Activated CD4-positive, alpha-beta T cell treated with anti-CD3 and anti-CD28 coated beads, Interleukin-2, amount 50 U/mL, for 16 hours (primary cell): ENCODE results near the gene KLHL28.
A peak's percentile ranks its signal among the peaks of the same experiment; 100 is the strongest.

ENCODE experiments used
- DNase-seq: peaks from one replicate; pipeline ENCODE4 v3.0.0-alpha.2; 2020

The KLHL28 gene

GRCh38 chr14:44896275-44897040, 65.3 kb downstream of the KLHL28 start:
- no peak for DNase-seq

DNA sequence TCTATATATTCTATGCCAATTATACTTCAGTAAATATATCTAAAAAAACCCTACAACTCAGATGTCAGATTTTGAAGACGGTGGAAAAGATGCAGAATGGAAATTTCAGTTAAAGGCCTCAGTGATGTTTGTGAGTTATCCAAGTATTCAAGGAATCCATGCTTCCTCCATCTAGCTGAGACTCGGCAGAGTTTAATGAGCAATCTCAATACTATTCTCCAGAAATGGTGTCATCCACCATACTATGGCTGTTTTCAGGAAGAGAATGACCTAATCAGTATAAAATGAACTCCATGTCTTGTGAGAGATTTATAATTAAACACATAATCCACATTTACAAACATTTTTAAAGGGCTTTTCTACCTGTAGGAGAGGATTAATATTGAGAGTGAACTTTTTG, 66.0 kb downstream of the KLHL28 start:
- DNase-seq = no peak

DNA sequence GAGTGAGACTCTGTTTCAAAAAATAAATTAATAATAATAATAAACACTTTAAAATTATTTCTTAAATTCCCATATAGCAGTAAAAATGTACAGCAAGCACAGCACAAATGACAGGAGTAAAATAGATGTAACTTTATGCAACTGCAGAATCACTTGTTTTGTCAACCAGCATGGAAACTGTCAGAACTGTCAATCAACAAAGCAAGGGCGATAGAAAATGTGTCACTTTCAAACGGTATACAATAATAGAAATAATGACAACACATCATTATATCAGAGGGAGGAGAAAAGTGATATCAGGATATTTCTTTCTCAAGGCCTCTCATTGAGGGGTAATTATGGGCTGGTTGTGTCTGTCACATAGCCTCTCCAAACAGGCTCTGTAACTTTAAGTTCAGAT, 68.2 kb downstream of the KLHL28 start:
- no peak for DNase-seq

- peak; percentile 58 for DNase-seq
Measured at GRCh38 chr14:44891726-44892372, 69.9 kb downstream of the KLHL28 start.

DNA sequence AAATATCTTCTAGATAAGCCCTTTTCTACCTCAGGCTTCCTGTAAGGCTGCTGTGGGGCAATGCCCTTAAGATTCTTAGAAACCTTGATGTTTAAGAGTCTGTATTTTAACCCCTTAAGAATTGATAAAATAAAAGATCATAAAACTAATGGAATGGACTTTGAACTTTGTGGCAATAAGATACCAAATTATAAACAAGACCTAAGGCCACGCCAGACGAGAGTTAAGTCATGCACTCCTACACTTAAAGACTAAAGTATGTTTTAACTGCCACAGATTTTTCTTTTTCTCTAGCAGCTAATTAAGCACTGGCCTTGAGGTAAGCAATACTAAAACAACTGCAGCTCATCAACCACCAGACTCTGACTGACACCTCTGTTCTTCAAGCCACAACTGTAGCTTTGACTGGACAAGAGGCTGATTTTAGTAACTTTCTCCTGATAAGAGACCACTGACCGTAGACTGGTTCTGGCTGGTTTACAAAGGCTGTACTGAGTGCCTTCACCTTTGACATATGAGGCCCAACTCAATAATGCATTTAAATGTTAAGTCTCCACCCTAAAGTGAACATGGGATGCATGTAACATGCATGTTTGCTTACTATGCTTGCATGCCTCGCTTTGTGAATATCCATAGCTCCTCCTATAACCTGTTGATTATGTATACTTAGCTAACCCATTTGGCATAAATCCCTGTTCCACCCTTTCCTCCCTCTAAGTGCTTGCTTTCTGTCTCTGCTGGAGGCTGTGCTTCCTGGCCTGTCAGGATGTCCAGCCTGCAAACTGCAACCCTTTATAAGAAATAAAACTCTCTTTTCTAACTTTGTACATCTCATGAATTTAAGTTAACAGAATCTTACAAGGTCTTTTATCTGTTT, 71.9 kb downstream of the KLHL28 start:
- DNase-seq = no peak

- no peak for DNase-seq
Measured at GRCh38 chr14:44887596-44887955, 74.2 kb downstream of the KLHL28 start.

GRCh38 chr14:44886860-44887595, 74.7 kb downstream of the KLHL28 start:
- no peak for DNase-seq

DNA sequence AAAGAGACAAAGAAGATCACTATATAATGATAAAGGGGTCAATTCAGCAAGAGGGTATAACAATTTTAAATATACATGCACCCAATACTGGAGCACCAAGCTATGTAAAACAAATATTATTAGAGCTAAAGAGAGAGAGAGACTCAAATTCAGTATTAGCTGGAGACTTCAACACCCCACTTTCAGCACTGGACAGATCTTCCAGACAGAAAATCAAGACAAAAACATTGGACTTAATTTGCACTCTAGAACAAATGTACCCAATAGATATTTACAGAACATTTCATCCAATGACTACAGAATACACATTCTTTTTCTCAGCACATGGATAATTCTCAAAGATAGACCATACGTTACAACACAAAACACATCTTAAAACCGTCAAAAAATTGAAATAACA, 81.0 kb downstream of the KLHL28 start:
- DNase-seq = no peak
